ENCODE measurements around the gene SNAPC1. TPM values are rescaled to one million over a fixed set of nuclear protein-coding genes. Genes with fewer than 3 reads are reported as not detected.

Gene SNAPC1
- total and polyA plus RNA-seq, 2 of the 13 experiments (the other 11 are each of a cell fraction or from before 2014, with no cell fraction given), result 2.6 to 8.5 TPM

DNA sequence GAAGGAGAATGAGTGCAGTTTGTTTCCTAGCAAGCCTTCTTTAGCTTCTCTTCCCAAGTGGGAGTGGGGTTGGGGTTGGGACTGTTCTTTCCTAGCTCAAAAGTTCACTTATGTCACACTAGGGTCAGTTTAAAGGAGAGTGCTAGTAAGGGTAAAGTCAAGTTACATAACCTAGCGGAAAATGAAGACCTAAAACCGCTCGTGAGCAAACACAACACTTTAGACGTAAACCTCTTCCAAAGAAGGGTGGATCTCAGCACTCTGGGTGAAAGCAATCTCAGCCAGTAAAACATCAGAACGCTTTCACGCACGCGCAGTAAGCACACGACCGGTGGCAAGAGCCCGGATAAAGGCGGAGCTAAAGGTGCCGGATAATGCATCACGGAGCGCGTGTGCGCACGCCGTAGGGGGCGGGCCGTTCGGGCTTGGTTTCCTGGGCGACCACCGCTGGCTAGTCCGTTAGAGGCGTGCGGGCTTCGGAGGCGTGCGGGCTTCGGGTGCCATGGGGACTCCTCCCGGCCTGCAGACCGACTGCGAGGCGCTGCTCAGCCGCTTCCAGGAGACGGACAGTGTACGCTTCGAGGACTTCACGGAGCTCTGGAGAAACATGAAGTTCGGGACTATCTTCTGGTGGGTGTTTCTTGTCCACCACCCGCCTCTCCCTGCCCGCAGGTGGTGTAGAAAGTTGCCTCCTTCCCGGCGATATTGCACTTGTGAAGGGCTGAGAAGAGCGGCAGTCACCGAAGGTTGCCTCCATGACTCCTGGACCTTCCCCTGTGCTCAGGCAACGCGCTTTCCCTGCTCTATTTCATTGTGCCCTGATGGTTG lies at the start of gene SNAPC1 (continued):
- TF ChIP-seq, protein P1, sequence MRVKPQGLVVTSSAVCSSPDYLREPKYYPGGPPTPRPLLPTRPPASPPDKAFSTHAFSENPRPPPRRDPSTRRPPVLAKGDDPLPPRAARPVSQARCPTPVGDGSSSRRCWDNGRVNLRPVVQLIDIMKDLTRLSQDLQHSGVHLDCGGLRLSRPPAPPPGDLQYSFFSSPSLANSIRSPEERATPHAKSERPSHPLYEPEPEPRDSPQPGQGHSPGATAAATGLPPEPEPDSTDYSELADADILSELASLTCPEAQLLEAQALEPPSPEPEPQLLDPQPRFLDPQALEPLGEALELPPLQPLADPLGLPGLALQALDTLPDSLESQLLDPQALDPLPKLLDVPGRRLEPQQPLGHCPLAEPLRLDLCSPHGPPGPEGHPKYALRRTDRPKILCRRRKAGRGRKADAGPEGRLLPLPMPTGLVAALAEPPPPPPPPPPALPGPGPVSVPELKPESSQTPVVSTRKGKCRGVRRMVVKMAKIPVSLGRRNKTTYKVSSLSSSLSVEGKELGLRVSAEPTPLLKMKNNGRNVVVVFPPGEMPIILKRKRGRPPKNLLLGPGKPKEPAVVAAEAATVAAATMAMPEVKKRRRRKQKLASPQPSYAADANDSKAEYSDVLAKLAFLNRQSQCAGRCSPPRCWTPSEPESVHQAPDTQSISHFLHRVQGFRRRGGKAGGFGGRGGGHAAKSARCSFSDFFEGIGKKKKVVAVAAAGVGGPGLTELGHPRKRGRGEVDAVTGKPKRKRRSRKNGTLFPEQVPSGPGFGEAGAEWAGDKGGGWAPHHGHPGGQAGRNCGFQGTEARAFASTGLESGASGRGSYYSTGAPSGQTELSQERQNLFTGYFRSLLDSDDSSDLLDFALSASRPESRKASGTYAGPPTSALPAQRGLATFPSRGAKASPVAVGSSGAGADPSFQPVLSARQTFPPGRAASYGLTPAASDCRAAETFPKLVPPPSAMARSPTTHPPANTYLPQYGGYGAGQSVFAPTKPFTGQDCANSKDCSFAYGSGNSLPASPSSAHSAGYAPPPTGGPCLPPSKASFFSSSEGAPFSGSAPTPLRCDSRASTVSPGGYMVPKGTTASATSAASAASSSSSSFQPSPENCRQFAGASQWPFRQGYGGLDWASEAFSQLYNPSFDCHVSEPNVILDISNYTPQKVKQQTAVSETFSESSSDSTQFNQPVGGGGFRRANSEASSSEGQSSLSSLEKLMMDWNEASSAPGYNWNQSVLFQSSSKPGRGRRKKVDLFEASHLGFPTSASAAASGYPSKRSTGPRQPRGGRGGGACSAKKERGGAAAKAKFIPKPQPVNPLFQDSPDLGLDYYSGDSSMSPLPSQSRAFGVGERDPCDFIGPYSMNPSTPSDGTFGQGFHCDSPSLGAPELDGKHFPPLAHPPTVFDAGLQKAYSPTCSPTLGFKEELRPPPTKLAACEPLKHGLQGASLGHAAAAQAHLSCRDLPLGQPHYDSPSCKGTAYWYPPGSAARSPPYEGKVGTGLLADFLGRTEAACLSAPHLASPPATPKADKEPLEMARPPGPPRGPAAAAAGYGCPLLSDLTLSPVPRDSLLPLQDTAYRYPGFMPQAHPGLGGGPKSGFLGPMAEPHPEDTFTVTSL (CRISPR knock-in tag; IDR thresholded peaks at IDR 0.05; ENCODE audit: borderline replicate concordance), result no peak
- TF ChIP-seq, protein P2, sequence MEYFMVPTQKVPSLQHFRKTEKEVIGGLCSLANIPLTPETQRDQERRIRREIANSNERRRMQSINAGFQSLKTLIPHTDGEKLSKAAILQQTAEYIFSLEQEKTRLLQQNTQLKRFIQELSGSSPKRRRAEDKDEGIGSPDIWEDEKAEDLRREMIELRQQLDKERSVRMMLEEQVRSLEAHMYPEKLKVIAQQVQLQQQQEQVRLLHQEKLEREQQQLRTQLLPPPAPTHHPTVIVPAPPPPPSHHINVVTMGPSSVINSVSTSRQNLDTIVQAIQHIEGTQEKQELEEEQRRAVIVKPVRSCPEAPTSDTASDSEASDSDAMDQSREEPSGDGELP (IDR thresholded peaks at IDR 0.05; ENCODE audit: borderline replicate concordance, low read depth), result peak; percentile 15; the same call in 1 of the 2 replicates
- TF ChIP-seq, protein P3, sequence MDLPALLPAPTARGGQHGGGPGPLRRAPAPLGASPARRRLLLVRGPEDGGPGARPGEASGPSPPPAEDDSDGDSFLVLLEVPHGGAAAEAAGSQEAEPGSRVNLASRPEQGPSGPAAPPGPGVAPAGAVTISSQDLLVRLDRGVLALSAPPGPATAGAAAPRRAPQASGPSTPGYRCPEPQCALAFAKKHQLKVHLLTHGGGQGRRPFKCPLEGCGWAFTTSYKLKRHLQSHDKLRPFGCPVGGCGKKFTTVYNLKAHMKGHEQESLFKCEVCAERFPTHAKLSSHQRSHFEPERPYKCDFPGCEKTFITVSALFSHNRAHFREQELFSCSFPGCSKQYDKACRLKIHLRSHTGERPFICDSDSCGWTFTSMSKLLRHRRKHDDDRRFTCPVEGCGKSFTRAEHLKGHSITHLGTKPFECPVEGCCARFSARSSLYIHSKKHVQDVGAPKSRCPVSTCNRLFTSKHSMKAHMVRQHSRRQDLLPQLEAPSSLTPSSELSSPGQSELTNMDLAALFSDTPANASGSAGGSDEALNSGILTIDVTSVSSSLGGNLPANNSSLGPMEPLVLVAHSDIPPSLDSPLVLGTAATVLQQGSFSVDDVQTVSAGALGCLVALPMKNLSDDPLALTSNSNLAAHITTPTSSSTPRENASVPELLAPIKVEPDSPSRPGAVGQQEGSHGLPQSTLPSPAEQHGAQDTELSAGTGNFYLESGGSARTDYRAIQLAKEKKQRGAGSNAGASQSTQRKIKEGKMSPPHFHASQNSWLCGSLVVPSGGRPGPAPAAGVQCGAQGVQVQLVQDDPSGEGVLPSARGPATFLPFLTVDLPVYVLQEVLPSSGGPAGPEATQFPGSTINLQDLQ (CRISPR knock-in tag; IDR thresholded peaks at IDR 0.05), result no peak
- TF ChIP-seq NCOA2 (CRISPR knock-in tag; IDR thresholded peaks at IDR 0.05), result 0 out of 2 replicates have a peak, but pooled peaks have one; percentile 3
- TF ChIP-seq ZNF781 (CRISPR knock-in tag; IDR thresholded peaks at IDR 0.05; ENCODE audit: borderline replicate concordance, not compliant biosample characterization), result peak; percentile 67
- TF ChIP-seq ZMYM2 (CRISPR knock-in tag; IDR thresholded peaks at IDR 0.05), result 0 out of 2 replicates have a peak, but pooled peaks have one; percentile 13
- no peak for TF ChIP-seq CBX1 (IDR thresholded peaks at IDR 0.05; ENCODE audit: low read depth)
- TF ChIP-seq SP4 (CRISPR knock-in tag; IDR thresholded peaks at IDR 0.05), result peak; percentile 71
- no peak; the same call in 1 of the 2 replicates for TF ChIP-seq ZNF766 (CRISPR knock-in tag; IDR thresholded peaks at IDR 0.05; ENCODE audit: borderline replicate concordance)
- no peak for TF ChIP-seq ZEB1 (IDR thresholded peaks at IDR 0.05; ENCODE audit: insufficient replicate concordance, low read depth)
- TF ChIP-seq, protein P4, sequence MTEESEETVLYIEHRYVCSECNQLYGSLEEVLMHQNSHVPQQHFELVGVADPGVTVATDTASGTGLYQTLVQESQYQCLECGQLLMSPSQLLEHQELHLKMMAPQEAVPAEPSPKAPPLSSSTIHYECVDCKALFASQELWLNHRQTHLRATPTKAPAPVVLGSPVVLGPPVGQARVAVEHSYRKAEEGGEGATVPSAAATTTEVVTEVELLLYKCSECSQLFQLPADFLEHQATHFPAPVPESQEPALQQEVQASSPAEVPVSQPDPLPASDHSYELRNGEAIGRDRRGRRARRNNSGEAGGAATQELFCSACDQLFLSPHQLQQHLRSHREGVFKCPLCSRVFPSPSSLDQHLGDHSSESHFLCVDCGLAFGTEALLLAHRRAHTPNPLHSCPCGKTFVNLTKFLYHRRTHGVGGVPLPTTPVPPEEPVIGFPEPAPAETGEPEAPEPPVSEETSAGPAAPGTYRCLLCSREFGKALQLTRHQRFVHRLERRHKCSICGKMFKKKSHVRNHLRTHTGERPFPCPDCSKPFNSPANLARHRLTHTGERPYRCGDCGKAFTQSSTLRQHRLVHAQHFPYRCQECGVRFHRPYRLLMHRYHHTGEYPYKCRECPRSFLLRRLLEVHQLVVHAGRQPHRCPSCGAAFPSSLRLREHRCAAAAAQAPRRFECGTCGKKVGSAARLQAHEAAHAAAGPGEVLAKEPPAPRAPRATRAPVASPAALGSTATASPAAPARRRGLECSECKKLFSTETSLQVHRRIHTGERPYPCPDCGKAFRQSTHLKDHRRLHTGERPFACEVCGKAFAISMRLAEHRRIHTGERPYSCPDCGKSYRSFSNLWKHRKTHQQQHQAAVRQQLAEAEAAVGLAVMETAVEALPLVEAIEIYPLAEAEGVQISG (CRISPR knock-in tag; IDR thresholded peaks at IDR 0.05), result 0 out of 2 replicates have a peak, but pooled peaks have one; percentile 14
- no peak for TF ChIP-seq PAWR (CRISPR knock-in tag; IDR thresholded peaks at IDR 0.05; ENCODE audit: borderline replicate concordance)
- peak; percentile 76; the same call in 1 of the 2 replicates for TF ChIP-seq ZNF350 (CRISPR knock-in tag; IDR thresholded peaks at IDR 0.05; ENCODE audit: borderline replicate concordance, low read depth)
- no peak for TF ChIP-seq ZNF274 (CRISPR knock-in tag; IDR thresholded peaks at IDR 0.05)
- no peak for TF ChIP-seq CCAR2 (optimal IDR thresholded peaks at IDR 0.05; ENCODE audit: low read depth, low read length)
- no peak for TF ChIP-seq ZNF101 (CRISPR knock-in tag; IDR thresholded peaks at IDR 0.05; ENCODE audit: borderline replicate concordance, low read depth)
